GM23338 (cell line): Measurements from ENCODE around the gene TOLLIP. TPM values are rescaled to one million over a fixed set of nuclear protein-coding genes. Genes with fewer than 3 reads are reported as not detected.

Experiments
- ATAC-seq: fragments of 200-7000 bp; cut with Tn5 transposase; 3 replicates; pipeline ENCODE4 v1.9.1; 2020
- DNase-seq: peaks from one replicate; pipeline ENCODE4 v3.0.0-alpha.2; 2015; ENCODE audit warnings: low spot score
- H2AFZ ChIP-seq: fragments of 200-600 bp; sonication (generic); 2 replicates; pipeline ENCODE4 v1.8.0; 2016; ENCODE audit warnings: antibody characterized with exemption, mild to moderate bottlenecking, moderate library complexity
- H3F3A ChIP-seq: fragments of 200-600 bp; sonication (generic); replicated peaks from 2 replicates; pipeline ENCODE4 v1.8.0; 2017; ENCODE audit warnings: antibody characterized with exemption, mixed run types, low read depth
- H3K27ac ChIP-seq: fragments of 200-600 bp; sonication (generic); 2 replicates; pipeline ENCODE4 v1.6.1; 2016; ENCODE audit warnings: low read depth
- H3K27me3 ChIP-seq: fragments of 200-600 bp; sonication (generic); 2 replicates; pipeline ENCODE4 v1.8.0; 2016; ENCODE audit warnings: mild to moderate bottlenecking, mixed run types, moderate library complexity; ENCODE audit not compliant: insufficient read depth
- H3K36me3 ChIP-seq: fragments of 200-600 bp; sonication (generic); 2 replicates; pipeline ENCODE4 v1.8.0; 2016; ENCODE audit warnings: mild to moderate bottlenecking; ENCODE audit not compliant: insufficient read depth
- H3K4me1 ChIP-seq: fragments of 200-600 bp; sonication (generic); 2 replicates; pipeline ENCODE4 v1.8.0; 2016; ENCODE audit warnings: mild to moderate bottlenecking, moderate library complexity; ENCODE audit not compliant: insufficient read depth
- H3K4me2 ChIP-seq: fragments of 200-600 bp; sonication (generic); 2 replicates; pipeline ENCODE4 v1.7.1; 2017; ENCODE audit warnings: mixed run types
- H3K4me3 ChIP-seq: fragments of 200-600 bp; sonication (generic); 2 replicates; pipeline ENCODE4 v1.6.1; 2016; ENCODE audit warnings: mixed run types
- H3K79me2 ChIP-seq: fragments of 200-600 bp; sonication (generic); replicated peaks from 2 replicates; pipeline ENCODE4 v1.8.0; 2017; ENCODE audit warnings: mild to moderate bottlenecking; ENCODE audit not compliant: insufficient read depth
- H3K9me2 ChIP-seq: fragments of 200-600 bp; sonication (generic); 2 replicates; pipeline ENCODE4 v1.8.0; 2017; ENCODE audit not compliant: insufficient read depth
- H4K20me1 ChIP-seq: fragments of 200-600 bp; sonication (generic); replicated peaks from 2 replicates; pipeline ENCODE4 v1.8.0; 2017; ENCODE audit warnings: mild to moderate bottlenecking; ENCODE audit not compliant: insufficient read depth
- H3K27ac Mint-ChIP-seq: 2 replicates; pipeline ENCODE4 v1.8.0; 2020; ENCODE audit warnings: inconsistent platforms, mild to moderate bottlenecking, moderate library complexity, mixed read lengths
- H3K27me3 Mint-ChIP-seq: 3 replicates; pipeline ENCODE4 v1.8.0; 2022; ENCODE audit warnings: low read depth, mild to moderate bottlenecking, moderate library complexity, mixed read lengths, inconsistent platforms; ENCODE audit not compliant: insufficient read depth, poor library complexity
- H3K36me3 Mint-ChIP-seq: 3 replicates; pipeline ENCODE4 v1.8.0; 2021; ENCODE audit warnings: low read depth, mild to moderate bottlenecking, inconsistent platforms, moderate library complexity, mixed read lengths
- H3K4me1 Mint-ChIP-seq: 3 replicates; pipeline ENCODE4 v1.8.0; 2020; ENCODE audit warnings: mild to moderate bottlenecking, inconsistent platforms, mixed read lengths
- H3K4me3 Mint-ChIP-seq: 3 replicates; pipeline ENCODE4 v1.8.0; 2021; ENCODE audit warnings: moderate library complexity, mild to moderate bottlenecking, inconsistent platforms, mixed read lengths
- H3K9me3 Mint-ChIP-seq: 3 replicates; pipeline ENCODE4 v1.8.0; 2020; ENCODE audit warnings: moderate library complexity, mild to moderate bottlenecking, inconsistent platforms, mixed read lengths
- CREB1 ChIP-seq: fragments of 250-450 bp; sonication (Bioruptor Pico); IDR thresholded peaks from 2 replicates; pipeline ENCODE4 v1.5.0; 2020; ENCODE audit warnings: low read depth, mild to moderate bottlenecking, moderate library complexity
- EZH2 ChIP-seq: fragments of 200-600 bp; sonication (generic); IDR thresholded peaks from one replicate; pipeline ENCODE4 v1.8.0; 2017; ENCODE audit warnings: antibody characterized with exemption, mild to moderate bottlenecking, low read depth; ENCODE audit not compliant: unreplicated experiment
- EZH2phosphoT487 ChIP-seq: fragments of 200-600 bp; sonication (generic); IDR thresholded peaks from one replicate; pipeline ENCODE4 v1.8.1; 2018; ENCODE audit warnings: antibody characterized with exemption; ENCODE audit not compliant: unreplicated experiment
- JUNB ChIP-seq: IDR thresholded peaks from one replicate; pipeline ENCODE4 v1.6.1; 2016; ENCODE audit warnings: antibody characterized with exemption; ENCODE audit not compliant: unreplicated experiment
- NANOG ChIP-seq: IDR thresholded peaks from 2 replicates; pipeline ENCODE4 v1.6.1; 2016; ENCODE audit warnings: antibody characterized with exemption, borderline replicate concordance
- POLR2AphosphoS5 ChIP-seq: IDR thresholded peaks from 2 replicates; pipeline ENCODE4 v1.6.1; 2016; ENCODE audit warnings: antibody characterized with exemption, low read depth
- STAT1 ChIP-seq: IDR thresholded peaks from one replicate; pipeline ENCODE4 v1.6.1; 2016; ENCODE audit warnings: antibody characterized with exemption; ENCODE audit not compliant: unreplicated experiment
- ZNF114 ChIP-seq: fragments of 250-450 bp; sonication (Bioruptor Pico); IDR thresholded peaks from 2 replicates; pipeline ENCODE4 v1.5.0; 2020; ENCODE audit warnings: mild to moderate bottlenecking, moderate library complexity
- ZNF331 ChIP-seq: fragments of 250-450 bp; sonication (Bioruptor Pico); IDR thresholded peaks from 2 replicates; pipeline ENCODE4 v1.5.0; 2020; ENCODE audit warnings: low read depth, mild to moderate bottlenecking, moderate library complexity
- polyA plus RNA-seq: library from polyadenylated mRNA; unstranded; fragments of >200 nt; fragmentation: Nextera tagmentation; extraction: Ambion mirVana; gene quantifications from 2 replicates; pipeline ENCODE4 v1.2.1, GENCODE V29; 2016
- total RNA-seq: library from RNA; depleted of rRNA; stranded (reverse); fragments of >200 nt; shearing (Covaris generic); gene quantifications from 2 replicates; pipeline ENCODE4 v1.2.3, GENCODE V29; 2014
- TF ChIP-seq, protein P1 (sequence below), 2 experiments: fragments of 200-600 bp in 1 of 2; sonication (generic) in 1 of 2; conservative IDR thresholded peaks; 2 replicates each; pipeline versions ENCODE4 v1.5.1 to v1.6.1; 2016 to 2017; ENCODE audit warnings: antibody characterized with exemption in 2 of 2, low read depth in 2 of 2, mild to moderate bottlenecking in 2 of 2, moderate library complexity in 1 of 2
- TF ChIP-seq, protein P2 (sequence below): IDR thresholded peaks from one replicate; pipeline ENCODE4 v1.6.1; 2018; ENCODE audit warnings: antibody characterized with exemption; ENCODE audit not compliant: unreplicated experiment
- TF ChIP-seq, protein P3 (sequence below): IDR thresholded peaks from 2 replicates; pipeline ENCODE4 v1.6.1; 2016; ENCODE audit warnings: antibody characterized with exemption
- TF ChIP-seq, protein P4 (sequence below): fragments of 250-450 bp; sonication (Bioruptor Pico); IDR thresholded peaks from 2 replicates; pipeline ENCODE4 v1.5.0; 2020; ENCODE audit warnings: mild to moderate bottlenecking, moderate library complexity

TOLLIP gene
- total and polyA plus RNA-seq, 2 experiments from 2014 or later = 13.5 to 18.0 TPM

DNA sequence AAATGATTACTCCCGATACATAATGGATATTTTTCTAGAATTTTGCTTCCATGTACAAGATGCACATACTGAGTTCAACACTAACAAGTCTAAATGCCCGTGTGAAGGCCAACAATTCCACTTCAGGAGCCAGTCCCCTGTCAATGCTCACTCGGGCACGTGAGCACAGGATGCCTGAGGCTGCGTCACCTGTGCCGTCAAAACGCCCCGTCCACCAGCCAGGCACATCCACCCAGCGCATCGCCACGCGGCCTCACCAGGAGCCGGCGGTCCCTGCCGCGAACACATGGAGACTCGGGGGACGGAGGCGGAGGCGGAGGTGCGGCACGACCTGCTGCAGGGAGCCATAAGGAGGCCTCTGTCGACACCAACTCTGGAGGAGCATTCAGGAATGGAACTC, 9.8 kb downstream of the TOLLIP start:
- no peaks in the 10 kb centered on the region for H3K36me3 ChIP-seq
- no peak overlapping the region for H3K27ac Mint-ChIP-seq
- peaks cover 69% of the 10 kb centered on the region for H3K79me2 ChIP-seq
- no peak overlapping the region for H2AFZ ChIP-seq
- no peak for TF ChIP-seq EZH2phosphoT487
- no peak for TF ChIP-seq JUNB
- no peak for TF ChIP-seq STAT1
- TF ChIP-seq, protein P1, sequence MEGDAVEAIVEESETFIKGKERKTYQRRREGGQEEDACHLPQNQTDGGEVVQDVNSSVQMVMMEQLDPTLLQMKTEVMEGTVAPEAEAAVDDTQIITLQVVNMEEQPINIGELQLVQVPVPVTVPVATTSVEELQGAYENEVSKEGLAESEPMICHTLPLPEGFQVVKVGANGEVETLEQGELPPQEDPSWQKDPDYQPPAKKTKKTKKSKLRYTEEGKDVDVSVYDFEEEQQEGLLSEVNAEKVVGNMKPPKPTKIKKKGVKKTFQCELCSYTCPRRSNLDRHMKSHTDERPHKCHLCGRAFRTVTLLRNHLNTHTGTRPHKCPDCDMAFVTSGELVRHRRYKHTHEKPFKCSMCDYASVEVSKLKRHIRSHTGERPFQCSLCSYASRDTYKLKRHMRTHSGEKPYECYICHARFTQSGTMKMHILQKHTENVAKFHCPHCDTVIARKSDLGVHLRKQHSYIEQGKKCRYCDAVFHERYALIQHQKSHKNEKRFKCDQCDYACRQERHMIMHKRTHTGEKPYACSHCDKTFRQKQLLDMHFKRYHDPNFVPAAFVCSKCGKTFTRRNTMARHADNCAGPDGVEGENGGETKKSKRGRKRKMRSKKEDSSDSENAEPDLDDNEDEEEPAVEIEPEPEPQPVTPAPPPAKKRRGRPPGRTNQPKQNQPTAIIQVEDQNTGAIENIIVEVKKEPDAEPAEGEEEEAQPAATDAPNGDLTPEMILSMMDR (conservative IDR thresholded peaks at IDR 0.05; ENCODE audit: low read depth in 2 of 2) = no peak
- no peak for TF ChIP-seq ZNF114 (CRISPR knock-in tag)
- TF ChIP-seq, protein P2, sequence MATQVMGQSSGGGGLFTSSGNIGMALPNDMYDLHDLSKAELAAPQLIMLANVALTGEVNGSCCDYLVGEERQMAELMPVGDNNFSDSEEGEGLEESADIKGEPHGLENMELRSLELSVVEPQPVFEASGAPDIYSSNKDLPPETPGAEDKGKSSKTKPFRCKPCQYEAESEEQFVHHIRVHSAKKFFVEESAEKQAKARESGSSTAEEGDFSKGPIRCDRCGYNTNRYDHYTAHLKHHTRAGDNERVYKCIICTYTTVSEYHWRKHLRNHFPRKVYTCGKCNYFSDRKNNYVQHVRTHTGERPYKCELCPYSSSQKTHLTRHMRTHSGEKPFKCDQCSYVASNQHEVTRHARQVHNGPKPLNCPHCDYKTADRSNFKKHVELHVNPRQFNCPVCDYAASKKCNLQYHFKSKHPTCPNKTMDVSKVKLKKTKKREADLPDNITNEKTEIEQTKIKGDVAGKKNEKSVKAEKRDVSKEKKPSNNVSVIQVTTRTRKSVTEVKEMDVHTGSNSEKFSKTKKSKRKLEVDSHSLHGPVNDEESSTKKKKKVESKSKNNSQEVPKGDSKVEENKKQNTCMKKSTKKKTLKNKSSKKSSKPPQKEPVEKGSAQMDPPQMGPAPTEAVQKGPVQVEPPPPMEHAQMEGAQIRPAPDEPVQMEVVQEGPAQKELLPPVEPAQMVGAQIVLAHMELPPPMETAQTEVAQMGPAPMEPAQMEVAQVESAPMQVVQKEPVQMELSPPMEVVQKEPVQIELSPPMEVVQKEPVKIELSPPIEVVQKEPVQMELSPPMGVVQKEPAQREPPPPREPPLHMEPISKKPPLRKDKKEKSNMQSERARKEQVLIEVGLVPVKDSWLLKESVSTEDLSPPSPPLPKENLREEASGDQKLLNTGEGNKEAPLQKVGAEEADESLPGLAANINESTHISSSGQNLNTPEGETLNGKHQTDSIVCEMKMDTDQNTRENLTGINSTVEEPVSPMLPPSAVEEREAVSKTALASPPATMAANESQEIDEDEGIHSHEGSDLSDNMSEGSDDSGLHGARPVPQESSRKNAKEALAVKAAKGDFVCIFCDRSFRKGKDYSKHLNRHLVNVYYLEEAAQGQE = no peak
- TF ChIP-seq CREB1 (CRISPR knock-in tag) = no peak
- no peak for TF ChIP-seq EZH2
- TF ChIP-seq, protein P3, sequence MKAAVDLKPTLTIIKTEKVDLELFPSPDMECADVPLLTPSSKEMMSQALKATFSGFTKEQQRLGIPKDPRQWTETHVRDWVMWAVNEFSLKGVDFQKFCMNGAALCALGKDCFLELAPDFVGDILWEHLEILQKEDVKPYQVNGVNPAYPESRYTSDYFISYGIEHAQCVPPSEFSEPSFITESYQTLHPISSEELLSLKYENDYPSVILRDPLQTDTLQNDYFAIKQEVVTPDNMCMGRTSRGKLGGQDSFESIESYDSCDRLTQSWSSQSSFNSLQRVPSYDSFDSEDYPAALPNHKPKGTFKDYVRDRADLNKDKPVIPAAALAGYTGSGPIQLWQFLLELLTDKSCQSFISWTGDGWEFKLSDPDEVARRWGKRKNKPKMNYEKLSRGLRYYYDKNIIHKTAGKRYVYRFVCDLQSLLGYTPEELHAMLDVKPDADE = no peak
- TF ChIP-seq NANOG = no peak
- no peak for TF ChIP-seq ZNF331 (CRISPR knock-in tag)
- no peak for TF ChIP-seq POLR2AphosphoS5
- TF ChIP-seq, protein P4, sequence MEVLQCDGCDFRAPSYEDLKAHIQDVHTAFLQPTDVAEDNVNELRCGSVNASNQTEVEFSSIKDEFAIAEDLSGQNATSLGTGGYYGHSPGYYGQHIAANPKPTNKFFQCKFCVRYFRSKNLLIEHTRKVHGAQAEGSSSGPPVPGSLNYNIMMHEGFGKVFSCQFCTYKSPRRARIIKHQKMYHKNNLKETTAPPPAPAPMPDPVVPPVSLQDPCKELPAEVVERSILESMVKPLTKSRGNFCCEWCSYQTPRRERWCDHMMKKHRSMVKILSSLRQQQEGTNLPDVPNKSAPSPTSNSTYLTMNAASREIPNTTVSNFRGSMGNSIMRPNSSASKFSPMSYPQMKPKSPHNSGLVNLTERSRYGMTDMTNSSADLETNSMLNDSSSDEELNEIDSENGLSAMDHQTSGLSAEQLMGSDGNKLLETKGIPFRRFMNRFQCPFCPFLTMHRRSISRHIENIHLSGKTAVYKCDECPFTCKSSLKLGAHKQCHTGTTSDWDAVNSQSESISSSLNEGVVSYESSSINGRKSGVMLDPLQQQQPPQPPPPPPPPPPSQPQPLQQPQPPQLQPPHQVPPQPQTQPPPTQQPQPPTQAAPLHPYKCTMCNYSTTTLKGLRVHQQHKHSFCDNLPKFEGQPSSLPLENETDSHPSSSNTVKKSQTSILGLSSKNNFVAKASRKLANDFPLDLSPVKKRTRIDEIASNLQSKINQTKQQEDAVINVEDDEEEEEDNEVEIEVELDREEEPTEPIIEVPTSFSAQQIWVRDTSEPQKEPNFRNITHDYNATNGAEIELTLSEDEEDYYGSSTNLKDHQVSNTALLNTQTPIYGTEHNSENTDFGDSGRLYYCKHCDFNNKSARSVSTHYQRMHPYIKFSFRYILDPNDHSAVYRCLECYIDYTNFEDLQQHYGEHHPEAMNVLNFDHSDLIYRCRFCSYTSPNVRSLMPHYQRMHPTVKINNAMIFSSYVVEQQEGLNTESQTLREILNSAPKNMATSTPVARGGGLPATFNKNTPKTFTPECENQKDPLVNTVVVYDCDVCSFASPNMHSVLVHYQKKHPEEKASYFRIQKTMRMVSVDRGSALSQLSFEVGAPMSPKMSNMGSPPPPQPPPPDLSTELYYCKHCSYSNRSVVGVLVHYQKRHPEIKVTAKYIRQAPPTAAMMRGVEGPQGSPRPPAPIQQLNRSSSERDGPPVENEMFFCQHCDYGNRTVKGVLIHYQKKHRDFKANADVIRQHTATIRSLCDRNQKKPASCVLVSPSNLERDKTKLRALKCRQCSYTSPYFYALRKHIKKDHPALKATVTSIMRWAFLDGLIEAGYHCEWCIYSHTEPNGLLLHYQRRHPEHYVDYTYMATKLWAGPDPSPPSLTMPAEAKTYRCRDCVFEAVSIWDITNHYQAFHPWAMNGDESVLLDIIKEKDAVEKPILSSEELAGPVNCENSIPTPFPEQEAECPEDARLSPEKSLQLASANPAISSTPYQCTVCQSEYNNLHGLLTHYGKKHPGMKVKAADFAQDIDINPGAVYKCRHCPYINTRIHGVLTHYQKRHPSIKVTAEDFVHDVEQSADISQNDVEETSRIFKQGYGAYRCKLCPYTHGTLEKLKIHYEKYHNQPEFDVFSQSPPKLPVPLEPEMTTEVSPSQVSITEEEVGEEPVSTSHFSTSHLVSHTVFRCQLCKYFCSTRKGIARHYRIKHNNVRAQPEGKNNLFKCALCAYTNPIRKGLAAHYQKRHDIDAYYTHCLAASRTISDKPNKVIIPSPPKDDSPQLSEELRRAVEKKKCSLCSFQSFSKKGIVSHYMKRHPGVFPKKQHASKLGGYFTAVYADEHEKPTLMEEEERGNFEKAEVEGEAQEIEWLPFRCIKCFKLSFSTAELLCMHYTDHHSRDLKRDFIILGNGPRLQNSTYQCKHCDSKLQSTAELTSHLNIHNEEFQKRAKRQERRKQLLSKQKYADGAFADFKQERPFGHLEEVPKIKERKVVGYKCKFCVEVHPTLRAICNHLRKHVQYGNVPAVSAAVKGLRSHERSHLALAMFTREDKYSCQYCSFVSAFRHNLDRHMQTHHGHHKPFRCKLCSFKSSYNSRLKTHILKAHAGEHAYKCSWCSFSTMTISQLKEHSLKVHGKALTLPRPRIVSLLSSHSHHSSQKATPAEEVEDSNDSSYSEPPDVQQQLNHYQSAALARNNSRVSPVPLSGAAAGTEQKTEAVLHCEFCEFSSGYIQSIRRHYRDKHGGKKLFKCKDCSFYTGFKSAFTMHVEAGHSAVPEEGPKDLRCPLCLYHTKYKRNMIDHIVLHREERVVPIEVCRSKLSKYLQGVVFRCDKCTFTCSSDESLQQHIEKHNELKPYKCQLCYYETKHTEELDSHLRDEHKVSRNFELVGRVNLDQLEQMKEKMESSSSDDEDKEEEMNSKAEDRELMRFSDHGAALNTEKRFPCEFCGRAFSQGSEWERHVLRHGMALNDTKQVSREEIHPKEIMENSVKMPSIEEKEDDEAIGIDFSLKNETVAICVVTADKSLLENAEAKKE (CRISPR knock-in tag) = no peak
- no peaks in the 10 kb centered on the region; the same call in 1 of the 2 replicates for H4K20me1 ChIP-seq
- DNase-seq (peak; percentile 28), ATAC-seq (no peak)
- 0 out of 2 replicates have a peak, but pooled peaks cover 5% of the 10 kb centered on the region for H3K4me1 ChIP-seq
- no peak overlapping the region for H3K4me3 Mint-ChIP-seq
- H3K27ac ChIP-seq = no peak overlapping the region
- H3K4me1 Mint-ChIP-seq = peaks cover 31% of the 10 kb centered on the region
- peaks cover 2% of the 10 kb centered on the region; the same call in 2 of the 3 replicates for H3K36me3 Mint-ChIP-seq
- H3K9me3 Mint-ChIP-seq = no peaks in the 10 kb centered on the region; the same call in 2 of the 3 replicates
- 0 out of 2 replicates have a peak, but pooled peaks cover 3% of the 10 kb centered on the region for H3F3A ChIP-seq
- no peaks in the 10 kb centered on the region for H3K27me3 ChIP-seq
- no peaks in the 10 kb centered on the region for H3K9me2 ChIP-seq
- H3K4me3 ChIP-seq = no peak overlapping the region
- no peak overlapping the region for H3K4me2 ChIP-seq
- peaks cover 3% of the 10 kb centered on the region for H3K27me3 Mint-ChIP-seq
